SU-DHL-6 (cell line): Measurements from ENCODE around the gene WWOX.

Experiments
- EZH2phosphoT487 ChIP-seq: fragments of 200-600 bp; sonication (generic), shearing (Covaris generic); conservative IDR thresholded peaks from 2 replicates; pipeline ENCODE4 v1.6.1; 2018; ENCODE audit warnings: mild to moderate bottlenecking, antibody characterized with exemption, low read length, moderate library complexity, mixed read lengths
- TF ChIP-seq, protein P1 (sequence below): fragments of 200-600 bp; sonication (generic); IDR thresholded peaks from one replicate; pipeline ENCODE4 v1.5.1; 2017; ENCODE audit warnings: antibody characterized with exemption, mild to moderate bottlenecking, low read length, moderate library complexity; ENCODE audit not compliant: insufficient read depth, poor library complexity, severe bottlenecking

DNA sequence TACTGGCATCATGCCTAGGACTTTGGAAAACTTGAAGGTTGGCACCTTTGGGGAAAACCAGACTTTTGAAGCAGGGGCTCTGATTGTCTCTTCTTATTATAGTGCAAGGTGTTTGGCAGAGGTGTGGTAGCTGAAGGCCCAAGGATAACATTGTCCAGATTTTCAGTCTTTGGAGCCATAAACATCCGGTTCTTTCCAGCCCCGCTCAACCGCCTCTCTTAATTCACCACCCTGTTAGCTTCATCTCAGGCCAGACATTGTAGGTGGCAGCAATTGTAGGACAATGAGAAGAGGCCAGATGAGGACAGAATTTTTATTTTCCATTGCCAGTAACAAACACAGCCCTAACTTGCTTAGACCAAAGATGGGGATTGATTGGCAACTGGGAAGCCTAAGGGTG lies 851.3 kb downstream of the WWOX start:
- TF ChIP-seq, protein P1, sequence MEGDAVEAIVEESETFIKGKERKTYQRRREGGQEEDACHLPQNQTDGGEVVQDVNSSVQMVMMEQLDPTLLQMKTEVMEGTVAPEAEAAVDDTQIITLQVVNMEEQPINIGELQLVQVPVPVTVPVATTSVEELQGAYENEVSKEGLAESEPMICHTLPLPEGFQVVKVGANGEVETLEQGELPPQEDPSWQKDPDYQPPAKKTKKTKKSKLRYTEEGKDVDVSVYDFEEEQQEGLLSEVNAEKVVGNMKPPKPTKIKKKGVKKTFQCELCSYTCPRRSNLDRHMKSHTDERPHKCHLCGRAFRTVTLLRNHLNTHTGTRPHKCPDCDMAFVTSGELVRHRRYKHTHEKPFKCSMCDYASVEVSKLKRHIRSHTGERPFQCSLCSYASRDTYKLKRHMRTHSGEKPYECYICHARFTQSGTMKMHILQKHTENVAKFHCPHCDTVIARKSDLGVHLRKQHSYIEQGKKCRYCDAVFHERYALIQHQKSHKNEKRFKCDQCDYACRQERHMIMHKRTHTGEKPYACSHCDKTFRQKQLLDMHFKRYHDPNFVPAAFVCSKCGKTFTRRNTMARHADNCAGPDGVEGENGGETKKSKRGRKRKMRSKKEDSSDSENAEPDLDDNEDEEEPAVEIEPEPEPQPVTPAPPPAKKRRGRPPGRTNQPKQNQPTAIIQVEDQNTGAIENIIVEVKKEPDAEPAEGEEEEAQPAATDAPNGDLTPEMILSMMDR, result no peak
- no peak for TF ChIP-seq EZH2phosphoT487
